RWPE2 (cell line): ENCODE data around the gene PAX7.

Experiments used
- ATAC-seq: fragments of 200-7000 bp; cut with Tn5 transposase; 3 replicates; pipeline ENCODE4 v1.9.1; 2021; ENCODE audit warnings: low read depth
- DNase-seq: peaks from one replicate; pipeline ENCODE4 v3.0.0-alpha.2; 2020; ENCODE audit warnings: low spot score
- H3K27ac ChIP-seq: fragments of 450-650 bp; 2 replicates; pipeline ENCODE4 v1.5.1; 2017; ENCODE audit warnings: mild to moderate bottlenecking; ENCODE audit not compliant: poor library complexity, severe bottlenecking
- H3K27me3 ChIP-seq: fragments of 250-450 bp; sonication (Bioruptor Pico); 2 replicates; pipeline ENCODE4 v1.5.1; 2021; ENCODE audit warnings: mild to moderate bottlenecking, moderate library complexity; ENCODE audit not compliant: insufficient read depth, poor library complexity, severe bottlenecking
- H3K36me3 ChIP-seq: fragments of 250-450 bp; sonication (Bioruptor Pico); 2 replicates; pipeline ENCODE4 v1.5.1; 2020; ENCODE audit warnings: low read depth, mild to moderate bottlenecking, moderate library complexity
- H3K4me1 ChIP-seq: fragments of 250-450 bp; sonication (Bioruptor Pico); 2 replicates; pipeline ENCODE4 v1.5.1; 2021; ENCODE audit warnings: mild to moderate bottlenecking, moderate library complexity; ENCODE audit not compliant: insufficient read depth, poor library complexity, severe bottlenecking
- H3K4me3 ChIP-seq: fragments of 250-450 bp; sonication (Bioruptor Pico); 2 replicates; pipeline ENCODE4 v1.5.1; 2021; ENCODE audit warnings: mild to moderate bottlenecking, moderate library complexity; ENCODE audit not compliant: severe bottlenecking
- H3K9me3 ChIP-seq: fragments of 250-450 bp; sonication (Bioruptor Pico); 2 replicates; pipeline ENCODE4 v1.5.1; 2021; ENCODE audit warnings: mild to moderate bottlenecking, moderate library complexity; ENCODE audit not compliant: severe bottlenecking
- CTCF ChIP-seq: fragments of 450-650 bp; IDR thresholded peaks from one replicate; pipeline ENCODE4 v1.5.1; 2017; ENCODE audit warnings: mild to moderate bottlenecking, moderate library complexity; ENCODE audit not compliant: poor library complexity, severe bottlenecking

PAX7 gene

GRCh38 chr1:18710002-18710401 is 79.4 kb downstream of the PAX7 start:
- H3K4me3 ChIP-seq, result no peak overlapping the region
- no peaks in the 10 kb centered on the region for H3K9me3 ChIP-seq
- H3K4me1 ChIP-seq, result no peaks in the 10 kb centered on the region
- no peaks in the 10 kb centered on the region for H3K36me3 ChIP-seq
- no peak for DNase-seq
- no peak overlapping the region for H3K27ac ChIP-seq
- peaks cover 16% of the 10 kb centered on the region for H3K27me3 ChIP-seq
- TF ChIP-seq CTCF, result no peak
- ATAC-seq, result no peak

- no peak overlapping the region for H3K27ac ChIP-seq
- TF ChIP-seq CTCF, result no peak
Measured at GRCh38 chr1:18711003-18711402, 80.4 kb downstream of the PAX7 start.

GRCh38 chr1:18711536-18712251 is 81.0 kb downstream of the PAX7 start:
- no peak for ATAC-seq
- no peaks in the 10 kb centered on the region for H3K4me1 ChIP-seq
- H3K27me3 ChIP-seq, result peaks cover 33% of the 10 kb centered on the region
- H3K4me3 ChIP-seq, result no peak overlapping the region
- DNase-seq, result no peak
- H3K36me3 ChIP-seq, result no peaks in the 10 kb centered on the region
- H3K9me3 ChIP-seq, result no peaks in the 10 kb centered on the region
- TF ChIP-seq CTCF, result no peak
- no peak overlapping the region for H3K27ac ChIP-seq

More at GRCh38 chr1:18711003-18711402, 80.4 kb downstream of the PAX7 start:
- Histone ChIP-seq H3K9me3 (no peaks in the 10 kb centered on the region), H3K27me3 (peaks cover 26% of the 10 kb centered on the region), H3K4me1 (no peaks in the 10 kb centered on the region), H3K4me3 (no peak overlapping the region), H3K36me3 (no peaks in the 10 kb centered on the region)
- no peak for ATAC-seq
- no peak for DNase-seq

GRCh38 chr1:18712252-18712600 is 81.6 kb downstream of the PAX7 start:
- Histone ChIP-seq H3K4me3 (no peak overlapping the region), H3K27me3 (peaks cover 38% of the 10 kb centered on the region), H3K9me3 (no peaks in the 10 kb centered on the region), H3K36me3 (no peaks in the 10 kb centered on the region), H3K27ac (no peak overlapping the region), H3K4me1 (no peaks in the 10 kb centered on the region)
- no peak for ATAC-seq
- no peak for DNase-seq
- no peak for TF ChIP-seq CTCF

- no peak for TF ChIP-seq CTCF
- Histone ChIP-seq H3K4me3 (no peak overlapping the region), H3K27ac (no peak overlapping the region), H3K36me3 (no peaks in the 10 kb centered on the region), H3K4me1 (no peaks in the 10 kb centered on the region), H3K9me3 (no peaks in the 10 kb centered on the region), H3K27me3 (peaks cover 60% of the 10 kb centered on the region)
- DNase-seq (no peak), ATAC-seq (no peak)
Measured at GRCh38 chr1:18714404-18715175, 83.9 kb downstream of the PAX7 start.
